ENCODE results near the gene TSPEAR.

DNA sequence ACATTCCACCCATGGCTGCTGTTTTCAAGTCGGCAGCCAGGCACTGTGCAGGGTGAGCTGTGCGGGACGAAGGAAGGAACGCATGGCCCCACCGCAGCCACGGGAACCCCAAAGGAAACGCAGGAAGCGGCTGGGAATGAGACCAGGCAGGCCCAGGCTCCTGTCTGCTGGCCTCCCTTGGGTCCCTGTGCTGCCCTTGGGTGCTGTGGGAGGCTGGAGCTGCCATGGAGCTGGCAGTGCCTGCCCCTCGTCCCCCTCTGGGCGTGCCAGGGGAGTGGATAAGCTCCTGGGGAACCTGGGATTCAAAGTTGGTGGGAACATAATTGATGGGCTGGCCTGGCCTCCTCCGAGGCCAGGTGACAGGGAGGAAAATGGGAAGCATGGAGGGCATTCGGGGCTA is 143.1 kb downstream of the TSPEAR start:
- TF ChIP-seq ZNF8 (CRISPR knock-in tag; IDR thresholded peaks at IDR 0.05), result no peak
- no peak for TF ChIP-seq ARNTL (CRISPR knock-in tag; IDR thresholded peaks at IDR 0.05; ENCODE audit: borderline replicate concordance, low read depth)
- TF ChIP-seq PATZ1 (CRISPR knock-in tag; IDR thresholded peaks at IDR 0.05; ENCODE audit: borderline replicate concordance), result no peak
- TF ChIP-seq CSDC2 (CRISPR knock-in tag; IDR thresholded peaks at IDR 0.05), result no peak

Measured in SK-N-SH treated with all-trans-retinoic acid at 6 μM for 48 hours (cell line).